ENCODE data around the gene JOSD2. TPM values are rescaled to one million over a fixed set of nuclear protein-coding genes. Genes with fewer than 3 reads are reported as not detected.

JOSD2 gene
- total and polyA plus RNA-seq, 9 of the 15 experiments (the other 6 are each of a cell fraction or from before 2014, with no cell fraction given): 0.06 to 14.4 (median 3.1) TPM

GRCh38 chr19:50458396-50459066 lies 52.5 kb downstream of the JOSD2 start (continued):
- TF ChIP-seq CREB5 (CRISPR knock-in tag; IDR thresholded peaks at IDR 0.05): no peak
- TF ChIP-seq, protein P1, sequence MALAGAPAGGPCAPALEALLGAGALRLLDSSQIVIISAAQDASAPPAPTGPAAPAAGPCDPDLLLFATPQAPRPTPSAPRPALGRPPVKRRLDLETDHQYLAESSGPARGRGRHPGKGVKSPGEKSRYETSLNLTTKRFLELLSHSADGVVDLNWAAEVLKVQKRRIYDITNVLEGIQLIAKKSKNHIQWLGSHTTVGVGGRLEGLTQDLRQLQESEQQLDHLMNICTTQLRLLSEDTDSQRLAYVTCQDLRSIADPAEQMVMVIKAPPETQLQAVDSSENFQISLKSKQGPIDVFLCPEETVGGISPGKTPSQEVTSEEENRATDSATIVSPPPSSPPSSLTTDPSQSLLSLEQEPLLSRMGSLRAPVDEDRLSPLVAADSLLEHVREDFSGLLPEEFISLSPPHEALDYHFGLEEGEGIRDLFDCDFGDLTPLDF (CRISPR knock-in tag; IDR thresholded peaks at IDR 0.05): no peak
- no peak for TF ChIP-seq SRSF9 (IDR thresholded peaks at IDR 0.05; ENCODE audit: borderline replicate concordance, low read depth, low read length)

DNA sequence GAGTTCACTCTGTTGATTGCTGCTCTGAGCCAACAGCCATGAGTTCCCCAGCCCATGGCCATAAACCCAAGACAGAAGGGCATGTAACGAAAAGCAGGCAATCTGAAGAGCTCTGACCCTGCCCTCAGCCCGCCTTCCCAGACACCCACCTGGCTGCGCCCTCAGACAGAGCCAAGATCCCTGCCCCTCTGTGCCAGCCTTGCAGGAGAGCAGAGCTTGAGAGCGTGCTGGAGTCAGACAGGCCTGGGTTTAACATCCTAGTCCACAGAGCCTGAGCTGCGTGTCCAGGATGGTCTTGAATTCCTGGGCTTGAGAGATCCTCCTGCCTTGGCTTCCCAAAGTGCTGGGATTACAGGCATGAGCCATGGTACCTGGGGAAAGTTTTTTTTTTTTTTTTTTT lies 53.7 kb downstream of the JOSD2 start:
- Histone ChIP-seq H3K4me2 (ENCODE audit: insufficient read depth, low read length) (no peak overlapping the region), H3K27me3 (ENCODE audit: control insufficient read depth in 2 of 2, insufficient read depth in 2 of 2, low read length in 2 of 2) (peaks cover 6 to 17% of the 10 kb centered on the region in 2 experiments; a peak in 4 of 5 replicates), H2AFZ (ENCODE audit: low read depth, low read length) (no peak overlapping the region), H4K20me1 (replicated peaks; ENCODE audit: control insufficient read depth, insufficient read depth, low read length) (no peaks in the 10 kb centered on the region), H3K9me1 (ENCODE audit: control insufficient read depth, insufficient read depth, low read length) (no peaks in the 10 kb centered on the region), H3K79me2 (ENCODE audit: control insufficient read depth, insufficient read depth, low read length) (no peaks in the 10 kb centered on the region), H3K27ac (ENCODE audit: extremely low read depth, low read depth, low read length) (no peak overlapping the region), H3K36me3 (ENCODE audit: control insufficient read depth, insufficient read depth, low read length) (no peaks in the 10 kb centered on the region), H3K9me3 (replicated peaks; ENCODE audit: control insufficient read depth, insufficient read depth, low read depth, low read length) (no peaks in the 10 kb centered on the region), H3K4me3 (no peak overlapping the region), H3K9ac (ENCODE audit: insufficient read depth in 1 of 2, low read depth in 2 of 2, low read length in 2 of 2) (no peak overlapping the region), H3K4me1 (replicated peaks in 1 of 2; ENCODE audit: control insufficient read depth in 2 of 2, insufficient read depth in 2 of 2, low read length in 2 of 2) (peaks cover 4 to 23% of the 10 kb centered on the region in 2 experiments; a peak in 4 of 5 replicates)
- ChIA-PET CTCF (ENCODE audit: low intra/inter-chr PET ratio) (no interaction called here), POLR2A (interaction anchor here (0.6 to 1.1 kb wide), 4 partner anchors 11 to 87 kb away, joined by 3 to 5 read pairs (median 3); partner anchors contain the start of gene POLD1)
- 3% methylated on average over 5 of the region's 5 CpGs for WGBS (ENCODE audit: insufficient coverage, low coverage, missing lambda C conversion rate)
- ATAC-seq: no peak
- TF ChIP-seq CCAR2 (IDR thresholded peaks at IDR 0.05; ENCODE audit: low read depth, low read length): no peak
- TF ChIP-seq HDAC3 (IDR thresholded peaks at IDR 0.05; ENCODE audit: borderline replicate concordance, partially characterized antibody): no peak
- TF ChIP-seq MYNN (IDR thresholded peaks at IDR 0.05): no peak
- TF ChIP-seq MYNN (CRISPR knock-in tag; IDR thresholded peaks at IDR 0.05): no peak
- TF ChIP-seq MEF2D (tag; conservative IDR thresholded peaks at IDR 0.05; ENCODE audit: low read depth): no peak
- TF ChIP-seq PCBP2 (IDR thresholded peaks at IDR 0.05; ENCODE audit: low read depth, low read length, poor library complexity, severe bottlenecking): no peak
- TF ChIP-seq, protein P2, sequence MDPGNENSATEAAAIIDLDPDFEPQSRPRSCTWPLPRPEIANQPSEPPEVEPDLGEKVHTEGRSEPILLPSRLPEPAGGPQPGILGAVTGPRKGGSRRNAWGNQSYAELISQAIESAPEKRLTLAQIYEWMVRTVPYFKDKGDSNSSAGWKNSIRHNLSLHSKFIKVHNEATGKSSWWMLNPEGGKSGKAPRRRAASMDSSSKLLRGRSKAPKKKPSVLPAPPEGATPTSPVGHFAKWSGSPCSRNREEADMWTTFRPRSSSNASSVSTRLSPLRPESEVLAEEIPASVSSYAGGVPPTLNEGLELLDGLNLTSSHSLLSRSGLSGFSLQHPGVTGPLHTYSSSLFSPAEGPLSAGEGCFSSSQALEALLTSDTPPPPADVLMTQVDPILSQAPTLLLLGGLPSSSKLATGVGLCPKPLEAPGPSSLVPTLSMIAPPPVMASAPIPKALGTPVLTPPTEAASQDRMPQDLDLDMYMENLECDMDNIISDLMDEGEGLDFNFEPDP (CRISPR knock-in tag; IDR thresholded peaks at IDR 0.05): no peak
- TF ChIP-seq CREB3L1 (IDR thresholded peaks at IDR 0.05; ENCODE audit: borderline replicate concordance, low read depth): no peak
- DNase-seq (ENCODE audit: extremely low read depth in 1 of 4, low spot score in 3 of 4): no peak
- intact Hi-C loops (cut with micrococcal nuclease) (no loop called here), in situ Hi-C loops (cut with MboI) (no loop called here)
- FAIRE-seq: no peak
- no TSS peak for BruUV-seq (replicated peaks)
